Breast epithelium (tissue), 3 donors: Measurements from ENCODE around the gene GLIPR1L1.

ENCODE experiments used
- CTCF ChIP-seq, 3 donors: fragments of 450-650 bp; IDR thresholded peaks; one replicate each; pipeline ENCODE4 v1.5.1; 2016 to 2017; ENCODE audit warnings: antibody characterized with exemption in 3 of 3, mild to moderate bottlenecking in 3 of 3, moderate library complexity in 3 of 3
- POLR2A ChIP-seq: fragments of 450-650 bp; IDR thresholded peaks from one replicate; pipeline ENCODE4 v1.6.1; 2016; ENCODE audit warnings: antibody characterized with exemption, mild to moderate bottlenecking, moderate library complexity
- POLR2AphosphoS5 ChIP-seq, 3 donors: sonication (generic); formaldehyde crosslinking; IDR thresholded peaks; one replicate each; pipeline ENCODE4 v1.6.1; 2017; ENCODE audit warnings: antibody characterized with exemption in 3 of 3

- TF ChIP-seq CTCF (IDR thresholded peaks at IDR 0.05) (no peak), POLR2A (no peak), POLR2AphosphoS5 (IDR thresholded peaks at IDR 0.05) (no peak)
Observed at GRCh38 chr12:75341873-75342272, 7.4 kb downstream of the GLIPR1L1 start.
